ENCODE results near the gene ZSWIM6.

ZSWIM6 gene

GRCh38 chr5:61504143-61504770, 172.2 kb downstream of the ZSWIM6 start:
- Histone ChIP-seq H3K4me3 (no peak overlapping the region), H3K27ac (no peak overlapping the region)

GRCh38 chr5:61505281-61505680, 173.2 kb downstream of the ZSWIM6 start:
- H3K4me3 ChIP-seq = no peak overlapping the region
- no peak overlapping the region for H3K27ac ChIP-seq

DNA sequence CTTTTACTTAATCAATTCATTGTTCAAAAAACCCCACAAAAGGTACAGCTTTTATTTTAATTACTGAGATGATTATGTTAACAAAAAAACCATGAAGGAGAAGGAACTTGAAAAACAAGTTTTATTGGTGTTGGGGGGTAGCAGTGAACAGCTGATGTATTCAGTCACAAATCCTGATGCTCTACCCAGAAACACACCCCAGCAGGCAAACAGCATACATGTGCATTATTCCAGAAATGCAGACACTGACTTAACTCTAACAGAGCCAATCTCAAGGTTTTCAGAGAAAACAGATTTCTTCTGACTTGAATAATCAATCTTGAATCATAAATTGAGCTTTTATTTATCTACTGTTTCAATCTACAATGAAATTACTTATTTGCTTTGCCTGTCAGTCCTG, 175.2 kb downstream of the ZSWIM6 start:
- Histone ChIP-seq H3K4me3 (no peak overlapping the region), H3K27ac (no peak overlapping the region)

DNA sequence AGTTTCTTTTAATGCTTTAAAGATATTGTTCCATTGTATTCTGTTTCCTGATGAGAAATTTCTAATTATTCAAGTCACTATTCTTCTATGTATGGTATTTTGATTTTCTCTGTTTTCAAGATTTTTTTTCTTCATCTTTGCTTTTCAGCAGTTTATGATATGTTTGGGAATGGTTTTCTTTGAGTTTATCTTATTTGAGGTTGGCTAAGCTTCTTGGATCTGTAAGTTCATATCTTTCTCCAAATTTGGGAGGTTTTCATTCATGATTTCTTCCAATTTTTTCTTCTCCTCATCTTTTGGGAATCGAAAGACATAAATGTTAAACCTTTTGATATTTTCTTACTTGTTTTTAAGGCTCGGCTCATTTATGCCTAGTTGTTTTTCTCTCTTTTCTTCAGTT, 184.9 kb downstream of the ZSWIM6 start:
- Histone ChIP-seq H3K27ac (no peak overlapping the region), H3K4me3 (no peak overlapping the region)

DNA sequence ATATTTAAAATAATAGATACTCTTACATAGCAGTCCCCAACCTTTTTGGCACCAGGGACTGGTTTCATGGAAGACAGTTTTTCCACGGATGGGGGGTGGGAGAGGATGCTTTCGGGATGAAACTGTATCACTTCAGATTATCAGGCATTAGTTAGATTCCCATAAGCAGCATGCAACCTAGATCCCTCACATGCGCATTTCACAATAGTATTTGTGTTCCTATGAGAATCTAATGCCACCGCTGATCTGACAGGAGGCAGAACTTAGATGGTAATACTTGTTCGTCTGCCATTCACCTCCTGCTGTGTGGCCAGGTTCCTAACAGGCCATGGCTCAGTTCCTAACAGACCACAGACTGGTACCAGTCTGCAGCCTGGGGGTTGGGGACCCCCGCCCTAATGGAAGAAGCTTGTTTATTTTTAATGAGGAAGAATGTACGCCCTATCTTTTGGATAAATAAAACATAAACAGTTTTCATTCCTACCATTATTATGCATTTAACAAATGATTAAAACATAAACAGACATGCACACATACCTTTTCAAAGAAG, 187.7 kb downstream of the ZSWIM6 start:
- no peak overlapping the region for H3K4me3 ChIP-seq
- H3K27ac ChIP-seq = no peak overlapping the region

DNA sequence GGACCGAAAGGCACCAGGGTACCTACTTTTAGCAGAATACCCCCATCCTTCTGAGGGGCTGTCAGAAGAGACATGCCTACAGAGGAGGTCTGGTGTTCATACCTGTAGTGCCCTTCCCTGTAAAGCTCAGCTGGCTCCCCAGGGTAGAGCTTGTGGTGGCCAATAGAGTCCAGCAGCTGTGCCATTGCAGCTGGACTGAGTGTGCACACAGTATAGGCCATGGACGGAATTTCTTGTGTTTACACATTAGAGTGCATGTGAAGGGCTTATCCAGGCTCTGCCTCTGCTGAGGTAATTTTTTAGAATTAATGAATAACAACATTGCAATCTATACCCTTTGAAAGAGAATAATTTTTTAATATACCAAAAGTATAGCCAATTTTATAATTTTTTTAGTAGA, 191.0 kb downstream of the ZSWIM6 start:
- Histone ChIP-seq H3K4me3 (no peak overlapping the region), H3K27ac (no peak overlapping the region)

- Histone ChIP-seq H3K27ac (no peak overlapping the region), H3K4me3 (no peak overlapping the region)
These were observed 191.9 kb downstream of the ZSWIM6 start for GRCh38 chr5:61523997-61524396.

DNA sequence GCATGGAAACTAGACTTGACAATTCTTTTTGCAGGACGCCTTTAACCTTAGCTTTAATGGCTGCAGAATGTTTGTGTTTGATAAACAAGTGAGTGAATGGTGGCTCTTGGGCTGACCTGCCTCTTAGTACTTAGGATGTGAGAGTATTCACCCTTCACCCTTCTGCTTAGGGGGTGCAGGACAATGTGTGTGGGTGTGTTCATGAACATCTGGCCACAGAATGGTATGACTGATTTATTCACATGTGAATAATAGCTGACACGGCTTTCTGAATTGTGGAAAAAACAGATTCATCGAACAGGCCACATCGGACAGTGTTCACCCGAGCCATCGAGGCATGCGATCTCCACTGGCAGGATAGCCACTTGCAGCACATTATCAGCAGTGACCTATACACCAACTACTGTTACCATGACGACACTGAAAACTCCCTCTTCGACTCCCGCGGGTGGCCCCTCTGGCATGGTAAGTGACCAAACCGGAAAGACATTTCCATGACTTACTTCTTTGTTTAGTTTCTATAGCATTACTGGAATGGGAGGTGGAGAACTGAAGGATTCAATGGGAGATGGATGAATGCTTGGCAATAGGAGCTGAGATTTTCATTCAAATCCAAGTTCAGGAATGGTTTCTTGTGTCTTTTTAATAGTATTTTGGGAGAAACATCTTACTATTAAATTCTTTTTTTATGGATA, 193.6 kb downstream of the ZSWIM6 start:
- no peak overlapping the region for H3K27ac ChIP-seq
- no peak overlapping the region for H3K4me3 ChIP-seq

DNA sequence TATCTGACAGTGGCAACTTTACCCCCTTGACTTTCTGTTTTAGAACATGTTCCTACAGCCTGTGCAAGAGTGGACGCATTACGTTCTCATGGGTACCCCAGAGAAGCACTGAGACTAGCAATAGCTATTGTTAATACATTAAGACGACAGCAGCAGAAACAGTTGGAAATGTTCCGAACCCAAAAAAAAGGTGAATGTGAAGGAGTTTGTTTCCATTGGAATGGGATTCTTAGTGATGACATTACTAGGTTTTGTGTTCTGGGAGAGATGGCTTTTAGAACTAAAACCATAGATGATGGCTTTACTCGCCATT, 194.1 kb downstream of the ZSWIM6 start:
- H3K4me3 ChIP-seq = no peak overlapping the region
- no peak overlapping the region for H3K27ac ChIP-seq

- H3K4me3 ChIP-seq = no peak overlapping the region
- H3K27ac ChIP-seq = no peak overlapping the region
These were observed 200.9 kb downstream of the ZSWIM6 start for GRCh38 chr5:61532983-61533382.

DNA sequence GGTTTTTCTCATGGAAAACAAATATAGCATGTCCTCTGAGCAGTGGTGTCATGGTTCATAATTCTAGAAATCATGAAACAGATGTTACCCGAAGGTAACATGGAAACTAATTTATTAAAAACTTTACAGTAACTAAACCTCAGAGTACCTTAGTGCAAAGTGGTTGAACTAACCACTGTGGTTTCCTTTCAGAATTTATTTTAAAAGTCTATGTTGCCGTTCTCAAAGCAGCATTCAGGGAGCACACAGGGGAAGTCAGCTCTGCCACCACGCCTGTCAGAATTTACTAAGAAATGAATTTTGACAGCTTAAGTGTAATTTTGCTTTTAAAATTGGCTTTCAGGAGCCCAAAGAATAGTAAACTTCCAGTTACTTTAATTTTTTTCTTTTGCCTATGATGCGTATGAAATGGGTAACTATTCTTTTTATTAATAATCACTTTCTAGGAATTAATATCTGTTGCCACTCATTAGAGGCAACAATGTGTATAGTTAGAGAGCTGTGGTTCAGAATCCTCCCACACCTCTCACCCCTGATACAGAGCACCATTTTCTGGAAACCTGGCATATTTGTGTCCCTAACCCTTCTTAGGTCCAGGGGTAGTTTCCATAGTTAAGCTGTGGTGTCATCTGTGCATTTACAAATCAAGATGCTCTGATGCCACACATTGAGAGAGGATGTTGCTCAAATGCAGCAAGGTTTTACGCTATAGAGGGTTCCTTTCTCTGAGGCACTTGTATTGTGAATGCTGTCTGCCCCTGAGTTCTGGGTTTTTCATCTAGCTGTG, 202.6 kb downstream of the ZSWIM6 start:
- Histone ChIP-seq H3K4me3 (no peak overlapping the region), H3K27ac (no peak overlapping the region)

DNA sequence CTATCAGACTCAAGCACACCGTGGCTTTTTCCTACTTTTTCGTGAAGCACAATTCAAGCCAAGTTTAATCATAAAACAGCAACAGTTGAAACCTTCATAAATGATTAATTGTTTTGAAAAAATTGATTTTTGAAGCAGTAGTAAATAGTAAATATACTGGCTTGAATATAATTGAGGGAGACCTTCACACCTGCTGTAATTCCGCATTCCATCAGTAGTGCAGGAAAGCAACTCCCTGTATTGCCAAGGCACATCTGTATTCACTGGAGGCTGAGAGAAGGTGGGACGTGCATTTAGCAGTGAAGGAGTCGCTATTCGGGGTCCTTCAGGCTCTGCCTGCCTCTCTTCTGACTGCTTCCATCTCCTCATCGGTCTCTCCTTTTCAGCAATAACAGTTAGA, 203.8 kb downstream of the ZSWIM6 start:
- no peak overlapping the region for H3K4me3 ChIP-seq
- no peak overlapping the region for H3K27ac ChIP-seq

GRCh38 chr5:61536922-61537321, 204.9 kb downstream of the ZSWIM6 start:
- no peak overlapping the region for H3K27ac ChIP-seq

DNA sequence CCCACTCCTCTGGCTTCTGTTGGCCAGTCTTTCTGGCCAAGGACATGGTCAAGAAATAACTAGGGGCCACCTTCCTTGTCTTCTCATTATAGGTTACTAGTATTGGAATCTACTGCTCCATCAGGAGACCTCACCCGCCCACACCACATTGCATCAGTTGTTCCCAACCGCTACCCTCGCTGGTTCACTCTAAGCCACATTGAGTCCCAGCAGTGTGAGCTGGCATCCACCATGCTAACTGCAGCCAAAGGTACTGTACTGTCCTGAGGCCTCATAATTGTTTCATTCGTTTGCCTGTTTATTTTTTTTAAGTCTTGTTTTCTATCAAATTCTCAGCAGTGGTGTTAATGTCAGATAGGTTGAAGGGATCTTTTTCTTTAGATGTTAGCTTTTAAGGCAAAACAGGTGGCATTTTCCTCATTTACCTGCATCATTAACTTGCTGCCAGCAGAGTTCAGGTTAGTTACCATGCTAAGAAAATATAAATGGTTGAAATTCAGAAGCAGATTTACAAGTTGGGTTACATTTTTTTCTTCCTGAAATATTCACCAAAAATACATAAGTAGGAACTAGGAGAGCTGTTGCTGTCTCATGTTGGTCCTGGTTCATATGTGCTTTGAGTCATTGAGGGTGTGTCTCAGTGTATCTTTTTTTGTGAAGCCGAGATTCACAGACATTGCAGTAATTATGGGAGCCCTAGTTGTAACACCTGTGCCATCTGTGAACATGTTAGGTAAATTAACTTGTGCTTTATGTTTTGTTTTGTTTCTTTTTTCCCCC, 206.9 kb downstream of the ZSWIM6 start:
- no peak overlapping the region for H3K4me3 ChIP-seq
- no peak overlapping the region for H3K27ac ChIP-seq

More at GRCh38 chr5:61536922-61537321, 204.9 kb downstream of the ZSWIM6 start:
- H3K4me3 ChIP-seq = no peak overlapping the region

GRCh38 chr5:61549530-61549929, 217.5 kb downstream of the ZSWIM6 start:
- Histone ChIP-seq H3K4me3 (no peak overlapping the region), H3K27ac (no peak overlapping the region)

- no peak overlapping the region for H3K4me3 ChIP-seq
- H3K27ac ChIP-seq = no peak overlapping the region
These were observed 219.7 kb downstream of the ZSWIM6 start for GRCh38 chr5:61551637-61552313.

DNA sequence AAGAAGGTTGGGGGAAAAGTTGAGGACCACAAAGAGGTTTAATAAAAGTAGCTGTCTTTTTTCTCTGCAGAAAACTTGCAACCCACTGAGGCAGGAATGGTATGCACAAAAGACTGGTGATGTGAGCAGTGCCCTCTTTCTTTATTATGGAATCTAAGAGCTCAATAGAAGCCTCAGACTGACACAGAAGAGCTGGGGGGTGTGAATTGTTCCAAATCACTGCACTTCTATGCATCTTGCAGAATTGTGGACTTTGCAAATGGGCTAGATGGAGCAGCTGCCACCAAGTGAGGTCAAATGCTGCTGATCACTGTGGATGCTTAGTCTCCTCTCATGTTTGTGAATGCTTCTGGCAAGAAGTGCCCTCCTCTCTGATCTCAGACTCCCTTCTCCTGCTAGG, 227.1 kb downstream of the ZSWIM6 start:
- Histone ChIP-seq H3K4me3 (no peak overlapping the region), H3K27ac (no peak overlapping the region)

GRCh38 chr5:61559722-61560121, 227.7 kb downstream of the ZSWIM6 start:
- Histone ChIP-seq H3K4me3 (no peak overlapping the region), H3K27ac (no peak overlapping the region)

DNA sequence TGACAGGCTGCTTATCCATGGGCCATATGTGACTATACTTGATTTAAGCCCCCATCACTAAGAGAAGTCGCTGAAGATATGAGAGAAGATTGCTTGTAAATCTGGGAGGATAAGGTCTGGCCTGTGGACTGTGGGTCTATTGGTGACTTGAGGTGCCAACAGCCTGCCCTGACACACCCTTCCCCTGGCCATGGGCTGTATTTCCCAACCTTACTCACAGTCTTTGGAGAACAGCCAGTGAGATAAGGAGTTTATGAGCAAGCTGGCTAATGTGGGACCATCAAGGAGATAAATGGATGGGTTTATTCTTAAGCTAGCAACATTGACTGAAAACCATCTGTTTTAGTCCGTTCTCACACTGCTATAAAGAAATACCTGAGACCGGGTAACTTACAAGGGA, 231.3 kb downstream of the ZSWIM6 start:
- H3K4me3 ChIP-seq = no peak overlapping the region

DNA sequence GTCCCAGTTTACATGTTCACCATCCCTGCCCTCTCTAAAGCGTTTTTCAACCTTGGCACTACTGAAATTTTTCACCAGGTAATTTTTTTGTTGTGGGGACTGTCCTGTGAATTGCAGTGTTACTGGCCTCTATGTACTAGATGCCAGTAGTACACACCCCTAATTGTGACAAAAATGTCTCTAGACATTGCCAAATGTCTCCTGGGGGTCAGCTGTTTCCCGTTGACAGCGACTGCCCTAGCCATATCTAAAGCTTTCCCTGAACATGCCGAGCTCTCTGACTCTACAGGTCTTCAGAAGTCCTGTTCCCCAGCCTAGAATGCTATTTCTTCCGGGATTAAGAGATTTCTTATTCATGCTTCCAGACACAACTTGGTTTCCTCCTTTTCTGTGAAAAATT, 235.3 kb downstream of the ZSWIM6 start:
- no peak overlapping the region for H3K27ac ChIP-seq
- no peak overlapping the region for H3K4me3 ChIP-seq

More for the DNA sequence above, 231.3 kb downstream of the ZSWIM6 start:
- H3K27ac ChIP-seq = no peak overlapping the region
